HT1080 (cell line): ENCODE measurements around the gene PDHX. TPM values are rescaled to one million over a fixed set of nuclear protein-coding genes. Genes with fewer than 3 reads are reported as not detected.

ENCODE experiments used
- DNase-seq: peaks from one replicate; pipeline ENCODE4 v3.0.0-alpha.2; 2015; ENCODE audit warnings: low read depth
- small RNA-seq: library from RNA; depleted of rRNA; stranded (forward); fragments of <200 nt; gene quantifications from one replicate; pipeline ENCODE3, GENCODE V24; 2014
- total RNA-seq: library from RNA; depleted of rRNA; stranded (reverse); fragments of >200 nt; shearing (Covaris generic); gene quantifications from 2 replicates; pipeline ENCODE4 v1.2.3, GENCODE V29; 2014; rRNA removed

PDHX gene
- total RNA-seq, 1 experiment from 2014 or later: 37.9 TPM

DNA sequence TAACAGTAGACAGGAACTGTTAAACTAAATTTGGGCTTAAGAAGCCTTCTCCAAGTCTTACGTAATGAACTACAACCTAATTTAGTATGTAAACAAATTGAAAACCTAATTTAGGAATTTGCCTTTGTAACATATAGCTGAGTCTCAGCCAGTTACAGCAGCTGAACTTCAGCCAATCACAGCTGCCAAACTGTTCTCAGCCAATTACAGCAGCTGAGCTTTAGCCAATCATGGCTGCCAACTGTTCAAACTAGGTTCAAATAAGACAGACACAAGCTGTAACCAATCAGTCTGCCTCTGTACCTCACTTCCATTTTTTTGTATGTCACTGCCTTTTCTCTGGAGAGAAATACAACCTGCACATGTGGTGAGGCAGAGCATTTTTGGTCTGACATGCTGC lies 127.5 kb downstream of the PDHX start:
- DNase-seq: no peak

DNA sequence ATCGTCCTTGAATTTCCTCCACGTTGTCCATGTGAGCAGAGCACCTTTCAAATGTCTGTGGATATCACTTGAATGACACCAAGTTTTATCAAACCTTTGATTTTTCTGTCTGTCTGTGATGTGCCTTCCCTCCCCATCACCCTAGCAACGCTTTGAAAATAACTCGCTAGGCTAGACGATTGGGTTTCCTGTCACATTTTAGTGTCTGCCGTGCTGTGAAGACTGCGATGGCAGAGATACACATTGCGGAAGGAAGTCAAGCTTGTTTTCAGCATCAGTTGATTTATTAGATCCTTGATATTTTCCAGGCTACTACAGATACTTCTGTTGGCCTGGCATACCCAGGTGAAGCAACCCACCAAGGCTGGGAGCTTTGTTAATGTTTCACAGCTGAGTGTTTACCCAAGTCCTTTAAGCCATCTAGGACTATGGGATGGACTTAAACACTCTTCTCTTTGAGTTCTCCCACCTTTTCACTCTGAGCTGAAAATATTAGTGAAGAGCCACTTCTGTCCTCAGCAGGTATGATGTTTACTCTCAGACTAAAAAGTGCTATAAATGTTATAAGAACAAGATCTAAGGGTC lies 128.9 kb downstream of the PDHX start:
- DNase-seq: no peak

Small RNAs within 50 kb of the gene (small RNA-seq; reads per million reads assigned to genes)
- not detected for gene MIR1343

Other genes with a start within 250 kb of the PDHX start
- 35.4 and 36.3 TPM in 2 replicates for gene APIP, start 239 bp upstream of the PDHX start, total RNA-seq
- gene CD44, start 222.6 kb downstream of the PDHX start, total RNA-seq: 190 and 492 TPM in 2 replicates